Nephron progenitor cell (in vitro differentiated cells): ENCODE results near the gene LRRC7.

ENCODE experiments used
- DNase-seq: peaks from one replicate; pipeline ENCODE4 v3.0.0; 2021
- H3K27ac Mint-ChIP-seq: 2 replicates; pipeline ENCODE4 v1.8.0; 2021; ENCODE audit warnings: mild to moderate bottlenecking, moderate library complexity, mixed read lengths
- H3K27me3 Mint-ChIP-seq: 2 replicates; pipeline ENCODE4 v1.8.0; 2021; ENCODE audit warnings: mild to moderate bottlenecking, low read depth, mixed read lengths; ENCODE audit not compliant: poor library complexity
- H3K36me3 Mint-ChIP-seq: 2 replicates; pipeline ENCODE4 v1.8.0; 2021; ENCODE audit warnings: low read depth, mixed read lengths
- H3K4me1 Mint-ChIP-seq: 2 replicates; pipeline ENCODE4 v1.8.0; 2021; ENCODE audit warnings: mixed read lengths
- H3K4me3 Mint-ChIP-seq: 2 replicates; pipeline ENCODE4 v1.8.0; 2021; ENCODE audit warnings: mild to moderate bottlenecking, moderate library complexity, mixed read lengths
- H3K9me3 Mint-ChIP-seq: 2 replicates; pipeline ENCODE4 v1.8.0; 2021; ENCODE audit warnings: mild to moderate bottlenecking, moderate library complexity, mixed read lengths
- TF ChIP-seq, protein P1 (sequence below): fragments of 200-600 bp; sonication (generic); IDR thresholded peaks from 2 replicates; pipeline ENCODE4 v1.5.0; 2021; ENCODE audit warnings: antibody characterized with exemption

Gene LRRC7

DNA sequence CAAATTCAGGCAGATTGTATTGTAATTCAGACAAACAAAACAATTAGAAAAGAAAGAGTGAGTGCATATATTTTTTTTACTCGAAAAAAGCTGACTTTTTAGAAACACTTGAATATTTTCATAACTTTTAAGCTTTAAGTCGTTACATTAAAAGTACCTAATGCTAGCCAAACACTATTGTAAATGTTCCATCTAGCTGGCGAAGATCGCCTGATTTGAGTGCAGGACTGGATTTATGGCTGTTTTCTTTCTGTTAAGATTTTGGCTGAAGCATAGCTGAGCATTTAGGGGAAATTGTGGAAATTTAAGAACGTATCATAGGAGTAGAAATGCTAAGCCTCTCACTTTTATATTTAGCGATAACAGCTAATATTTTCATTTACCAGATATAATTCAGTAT lies 24.6 kb downstream of the LRRC7 start:
- Mint-ChIP-seq H3K36me3 (no peaks in the 10 kb centered on the region), H3K9me3 (no peaks in the 10 kb centered on the region), H3K27me3 (no peaks in the 10 kb centered on the region), H3K4me3 (no peak overlapping the region), H3K27ac (no peak overlapping the region), H3K4me1 (peaks cover 7% of the 10 kb centered on the region)
- no peak for DNase-seq
- TF ChIP-seq, protein P1, sequence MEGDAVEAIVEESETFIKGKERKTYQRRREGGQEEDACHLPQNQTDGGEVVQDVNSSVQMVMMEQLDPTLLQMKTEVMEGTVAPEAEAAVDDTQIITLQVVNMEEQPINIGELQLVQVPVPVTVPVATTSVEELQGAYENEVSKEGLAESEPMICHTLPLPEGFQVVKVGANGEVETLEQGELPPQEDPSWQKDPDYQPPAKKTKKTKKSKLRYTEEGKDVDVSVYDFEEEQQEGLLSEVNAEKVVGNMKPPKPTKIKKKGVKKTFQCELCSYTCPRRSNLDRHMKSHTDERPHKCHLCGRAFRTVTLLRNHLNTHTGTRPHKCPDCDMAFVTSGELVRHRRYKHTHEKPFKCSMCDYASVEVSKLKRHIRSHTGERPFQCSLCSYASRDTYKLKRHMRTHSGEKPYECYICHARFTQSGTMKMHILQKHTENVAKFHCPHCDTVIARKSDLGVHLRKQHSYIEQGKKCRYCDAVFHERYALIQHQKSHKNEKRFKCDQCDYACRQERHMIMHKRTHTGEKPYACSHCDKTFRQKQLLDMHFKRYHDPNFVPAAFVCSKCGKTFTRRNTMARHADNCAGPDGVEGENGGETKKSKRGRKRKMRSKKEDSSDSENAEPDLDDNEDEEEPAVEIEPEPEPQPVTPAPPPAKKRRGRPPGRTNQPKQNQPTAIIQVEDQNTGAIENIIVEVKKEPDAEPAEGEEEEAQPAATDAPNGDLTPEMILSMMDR = no peak

DNA sequence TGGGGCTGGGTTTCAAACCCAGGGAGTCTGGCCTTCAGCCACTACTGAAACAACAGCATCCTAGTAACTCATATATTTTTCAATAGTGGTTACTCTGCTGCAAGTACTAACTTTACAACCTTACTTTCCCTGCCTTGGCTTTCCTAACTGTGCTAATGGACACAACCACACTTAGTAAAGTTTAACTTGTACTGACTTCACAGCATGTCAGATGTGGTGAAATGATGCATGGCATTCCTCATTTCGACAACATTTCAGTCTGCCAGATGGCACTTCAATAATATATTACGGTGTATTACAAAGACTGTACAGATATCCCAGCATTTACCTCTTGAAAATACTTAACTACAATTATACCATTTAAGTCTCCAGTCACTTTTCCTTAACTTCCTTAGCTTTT lies 27.8 kb downstream of the LRRC7 start:
- H3K36me3 Mint-ChIP-seq = no peaks in the 10 kb centered on the region
- DNase-seq = no peak
- H3K27me3 Mint-ChIP-seq = no peaks in the 10 kb centered on the region
- no peaks in the 10 kb centered on the region for H3K9me3 Mint-ChIP-seq
- H3K4me3 Mint-ChIP-seq = no peak overlapping the region
- H3K27ac Mint-ChIP-seq = no peak overlapping the region
- TF ChIP-seq, protein P1 = no peak
- H3K4me1 Mint-ChIP-seq = peaks cover 7% of the 10 kb centered on the region

DNA sequence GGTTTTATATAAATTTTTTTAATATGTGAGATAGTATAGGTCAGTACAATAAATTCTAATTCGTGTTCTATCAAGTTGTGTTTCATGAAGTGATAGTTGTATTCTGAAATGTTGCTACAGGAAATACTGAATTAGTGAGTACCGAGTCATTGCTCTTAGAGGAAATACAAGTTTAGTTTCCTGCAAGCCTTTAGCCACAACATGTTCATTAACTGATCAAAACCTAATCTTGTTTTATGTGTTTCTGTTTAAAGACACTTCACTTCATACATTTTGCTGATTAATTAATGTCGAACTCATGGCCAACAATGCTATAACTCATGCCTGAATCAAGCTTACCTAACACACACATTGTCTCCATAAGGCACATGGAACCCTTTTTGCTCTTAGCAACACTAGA lies 43.6 kb downstream of the LRRC7 start:
- no peak overlapping the region for H3K4me3 Mint-ChIP-seq

DNA sequence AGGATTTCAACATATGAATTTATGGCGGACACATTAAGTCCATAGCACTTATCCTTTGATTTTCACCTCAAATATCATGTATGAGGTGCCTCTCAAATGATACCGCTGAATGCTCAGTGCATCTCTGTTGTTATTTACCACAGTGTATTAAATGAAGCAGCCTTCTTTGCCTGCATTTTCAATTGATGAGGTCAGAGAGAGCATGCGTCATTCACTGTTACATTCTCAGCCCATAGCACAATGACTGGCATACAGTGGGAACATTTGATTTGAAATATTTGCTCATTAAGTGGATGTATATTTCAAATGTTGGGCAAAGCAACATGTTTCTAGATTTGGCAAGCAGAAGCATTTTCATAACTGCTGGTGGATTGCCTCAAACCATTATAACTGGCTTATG lies 45.7 kb downstream of the LRRC7 start:
- no peak overlapping the region for H3K4me3 Mint-ChIP-seq
- no peak overlapping the region for H3K27ac Mint-ChIP-seq
- H3K9me3 Mint-ChIP-seq = no peaks in the 10 kb centered on the region
- DNase-seq = no peak
- no peaks in the 10 kb centered on the region for H3K36me3 Mint-ChIP-seq
- TF ChIP-seq, protein P1 = no peak
- no peaks in the 10 kb centered on the region for H3K4me1 Mint-ChIP-seq
- H3K27me3 Mint-ChIP-seq = peaks cover under 1% of the 10 kb centered on the region

More for the DNA sequence above, 43.6 kb downstream of the LRRC7 start:
- no peaks in the 10 kb centered on the region for H3K4me1 Mint-ChIP-seq
- no peak for DNase-seq
- H3K27me3 Mint-ChIP-seq = peaks cover 10% of the 10 kb centered on the region
- no peaks in the 10 kb centered on the region for H3K36me3 Mint-ChIP-seq
- H3K27ac Mint-ChIP-seq = no peak overlapping the region
- no peaks in the 10 kb centered on the region for H3K9me3 Mint-ChIP-seq
- TF ChIP-seq, protein P1 = no peak

DNA sequence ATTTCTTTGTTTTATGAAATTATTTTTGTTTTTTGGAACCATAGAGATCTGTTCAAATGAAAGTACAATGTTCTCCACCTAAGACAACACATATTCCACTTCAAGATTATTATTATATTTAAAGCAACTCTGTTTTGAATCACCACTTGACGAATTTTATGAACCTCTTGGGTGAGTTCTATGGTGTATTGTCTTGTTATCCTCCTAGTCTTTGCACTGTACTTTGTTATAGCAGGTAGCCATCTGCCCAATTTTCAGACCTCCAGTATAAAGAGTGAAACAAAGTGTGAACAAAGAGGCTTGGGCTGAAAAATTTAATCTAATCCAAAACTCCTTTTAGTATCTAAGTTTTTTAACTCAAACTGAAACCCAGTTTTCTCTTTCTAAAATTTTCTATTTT lies 71.0 kb downstream of the LRRC7 start:
- DNase-seq = no peak
- Mint-ChIP-seq H3K27ac (no peak overlapping the region), H3K4me3 (no peak overlapping the region), H3K36me3 (no peaks in the 10 kb centered on the region), H3K27me3 (peaks cover 6% of the 10 kb centered on the region), H3K4me1 (no peaks in the 10 kb centered on the region), H3K9me3 (no peaks in the 10 kb centered on the region)
- TF ChIP-seq, protein P1 = no peak

DNA sequence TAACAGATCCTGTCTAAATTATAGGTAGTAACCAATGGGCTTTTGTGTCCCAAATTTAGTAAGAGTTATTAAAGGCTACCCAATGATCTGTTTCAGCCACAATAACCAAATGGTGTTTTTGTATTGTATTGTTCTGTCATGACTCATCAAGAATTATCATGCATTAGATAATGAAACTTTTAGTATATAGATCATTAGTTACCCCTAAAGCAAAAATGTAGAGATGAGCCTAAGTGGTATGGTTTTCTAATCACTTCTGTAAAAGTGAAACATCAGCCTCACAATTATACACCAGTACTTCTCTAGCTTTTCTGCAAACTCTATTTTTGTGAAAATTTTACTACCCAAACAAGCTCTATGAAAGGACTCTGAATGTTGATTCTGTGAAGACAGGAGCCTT lies 71.4 kb downstream of the LRRC7 start:
- Mint-ChIP-seq H3K27ac (no peak overlapping the region), H3K36me3 (no peaks in the 10 kb centered on the region), H3K4me1 (no peaks in the 10 kb centered on the region), H3K4me3 (no peak overlapping the region), H3K27me3 (peaks cover 6% of the 10 kb centered on the region), H3K9me3 (no peaks in the 10 kb centered on the region)
- no peak for DNase-seq
- TF ChIP-seq, protein P1 = no peak
